ENCODE results near the gene CHIC2. TPM values are rescaled to one million over a fixed set of nuclear protein-coding genes. Genes with fewer than 3 reads are reported as not detected.
A peak's percentile ranks its signal among the peaks of the same experiment; 100 is the strongest.

The CHIC2 gene
- total RNA-seq, 4 donors from 2014 or later: 29.8 to 40.4 (median 33.6) TPM

DNA sequence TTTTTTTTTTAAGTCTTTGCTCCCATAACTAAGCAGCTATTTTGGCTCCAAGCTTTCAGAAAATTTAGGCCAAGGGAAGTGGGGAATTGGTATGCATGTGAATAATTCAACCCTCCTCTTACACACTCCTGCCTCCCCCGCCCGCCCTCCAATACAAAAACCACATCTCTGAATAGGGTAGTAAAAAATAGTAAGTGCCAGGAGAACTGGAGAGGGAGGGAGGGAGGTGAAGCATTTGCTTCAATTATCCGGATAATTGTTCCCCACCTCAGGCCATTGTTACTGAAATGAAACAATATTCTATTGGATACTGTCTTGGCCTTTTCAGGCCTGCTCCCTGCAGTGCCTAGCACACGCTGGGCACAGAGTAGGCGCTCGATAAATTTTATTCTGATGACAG, 30.0 kb upstream of the CHIC2 start:
- 60% methylated on average over 6 of the region's 6 CpGs for WGBS
- no peaks in the 10 kb centered on the region for H3K36me3 ChIP-seq
- TF ChIP-seq POLR2AphosphoS5 (IDR thresholded peaks at IDR 0.05) (no peak), POLR2A (IDR thresholded peaks at IDR 0.05; ENCODE audit: low read depth) (no peak)
- TF ChIP-seq, protein P1, sequence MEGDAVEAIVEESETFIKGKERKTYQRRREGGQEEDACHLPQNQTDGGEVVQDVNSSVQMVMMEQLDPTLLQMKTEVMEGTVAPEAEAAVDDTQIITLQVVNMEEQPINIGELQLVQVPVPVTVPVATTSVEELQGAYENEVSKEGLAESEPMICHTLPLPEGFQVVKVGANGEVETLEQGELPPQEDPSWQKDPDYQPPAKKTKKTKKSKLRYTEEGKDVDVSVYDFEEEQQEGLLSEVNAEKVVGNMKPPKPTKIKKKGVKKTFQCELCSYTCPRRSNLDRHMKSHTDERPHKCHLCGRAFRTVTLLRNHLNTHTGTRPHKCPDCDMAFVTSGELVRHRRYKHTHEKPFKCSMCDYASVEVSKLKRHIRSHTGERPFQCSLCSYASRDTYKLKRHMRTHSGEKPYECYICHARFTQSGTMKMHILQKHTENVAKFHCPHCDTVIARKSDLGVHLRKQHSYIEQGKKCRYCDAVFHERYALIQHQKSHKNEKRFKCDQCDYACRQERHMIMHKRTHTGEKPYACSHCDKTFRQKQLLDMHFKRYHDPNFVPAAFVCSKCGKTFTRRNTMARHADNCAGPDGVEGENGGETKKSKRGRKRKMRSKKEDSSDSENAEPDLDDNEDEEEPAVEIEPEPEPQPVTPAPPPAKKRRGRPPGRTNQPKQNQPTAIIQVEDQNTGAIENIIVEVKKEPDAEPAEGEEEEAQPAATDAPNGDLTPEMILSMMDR (IDR thresholded peaks at IDR 0.05): no peak
- peaks cover 0 to 95% (median 50%) of the 10 kb centered on the region in 4 donors for H3K27me3 ChIP-seq
- H3K27ac ChIP-seq (replicated peaks in 1 of 4): no peak overlapping the region
- H3K4me3 ChIP-seq: no peak overlapping the region
- H3K4me1 ChIP-seq: peaks cover 15 to 39% (median 36%) of the 10 kb centered on the region in 4 donors
- DNase-seq (ENCODE audit: extremely low spot score): no peak
- intact Hi-C loops (cut with DNase I): no loop called here
- no peaks in the 10 kb centered on the region for H3K9me3 ChIP-seq

DNA sequence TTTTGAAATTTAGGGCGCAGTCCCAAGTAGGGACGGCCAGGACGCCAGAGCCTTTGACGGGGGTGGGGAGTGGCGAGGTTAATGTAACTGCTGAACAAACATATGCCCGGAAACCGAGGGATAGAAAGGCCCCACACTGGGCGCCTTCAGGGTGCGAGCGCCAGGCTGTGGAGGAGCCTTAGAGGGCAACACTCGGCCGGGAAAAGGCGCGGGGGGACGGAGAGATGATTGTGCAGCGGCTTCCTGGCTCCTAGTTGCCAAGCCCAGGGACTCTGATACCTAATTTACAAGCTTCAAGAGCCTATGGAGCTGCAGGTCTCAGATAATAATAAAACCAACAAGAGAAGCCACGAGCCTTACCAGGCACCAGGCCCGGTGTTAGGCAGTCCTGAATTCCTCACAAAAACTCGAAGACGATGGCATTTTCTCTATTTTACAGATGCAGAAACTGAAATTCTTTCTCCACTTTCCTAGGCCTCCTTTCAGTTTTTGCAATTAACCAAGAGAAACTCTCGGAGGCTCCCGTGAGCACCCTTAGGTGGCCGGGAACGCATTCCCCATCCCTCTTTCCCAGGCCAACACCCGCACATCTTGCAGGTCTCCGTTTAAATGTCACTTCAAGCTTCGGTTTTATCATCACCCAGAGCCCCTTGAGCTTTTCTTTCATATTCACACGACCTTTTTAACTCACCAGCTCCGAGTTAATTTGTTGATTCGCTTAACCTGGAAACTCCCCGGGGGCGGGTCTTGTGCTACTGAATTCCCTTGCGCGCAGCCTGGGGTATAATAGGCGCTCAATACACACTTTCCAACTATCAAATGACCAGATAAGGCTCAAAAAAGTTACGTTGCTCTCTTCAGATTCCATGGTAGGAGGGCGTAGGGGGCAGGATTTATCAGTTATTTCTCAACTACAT, 29.2 kb upstream of the CHIC2 start:
- H3K9me3 ChIP-seq: no peaks in the 10 kb centered on the region
- H3K36me3 ChIP-seq: no peaks in the 10 kb centered on the region
- H3K4me1 ChIP-seq: peaks cover 15 to 33% (median 30%) of the 10 kb centered on the region in 4 donors
- H3K4me3 ChIP-seq: no peak overlapping the region
- peak; percentile 88 for DNase-seq (ENCODE audit: extremely low spot score)
- intact Hi-C loops (cut with DNase I): no loop called here
- TF ChIP-seq POLR2A (IDR thresholded peaks at IDR 0.05; ENCODE audit: low read depth): no peak
- no peak for TF ChIP-seq POLR2AphosphoS5 (IDR thresholded peaks at IDR 0.05)
- H3K27me3 ChIP-seq: peaks cover 0 to 86% (median 46%) of the 10 kb centered on the region in 4 donors
- no peak overlapping the region for H3K27ac ChIP-seq (replicated peaks in 1 of 4)
- 34% methylated on average over 36 of the region's 37 CpGs for WGBS

DNA sequence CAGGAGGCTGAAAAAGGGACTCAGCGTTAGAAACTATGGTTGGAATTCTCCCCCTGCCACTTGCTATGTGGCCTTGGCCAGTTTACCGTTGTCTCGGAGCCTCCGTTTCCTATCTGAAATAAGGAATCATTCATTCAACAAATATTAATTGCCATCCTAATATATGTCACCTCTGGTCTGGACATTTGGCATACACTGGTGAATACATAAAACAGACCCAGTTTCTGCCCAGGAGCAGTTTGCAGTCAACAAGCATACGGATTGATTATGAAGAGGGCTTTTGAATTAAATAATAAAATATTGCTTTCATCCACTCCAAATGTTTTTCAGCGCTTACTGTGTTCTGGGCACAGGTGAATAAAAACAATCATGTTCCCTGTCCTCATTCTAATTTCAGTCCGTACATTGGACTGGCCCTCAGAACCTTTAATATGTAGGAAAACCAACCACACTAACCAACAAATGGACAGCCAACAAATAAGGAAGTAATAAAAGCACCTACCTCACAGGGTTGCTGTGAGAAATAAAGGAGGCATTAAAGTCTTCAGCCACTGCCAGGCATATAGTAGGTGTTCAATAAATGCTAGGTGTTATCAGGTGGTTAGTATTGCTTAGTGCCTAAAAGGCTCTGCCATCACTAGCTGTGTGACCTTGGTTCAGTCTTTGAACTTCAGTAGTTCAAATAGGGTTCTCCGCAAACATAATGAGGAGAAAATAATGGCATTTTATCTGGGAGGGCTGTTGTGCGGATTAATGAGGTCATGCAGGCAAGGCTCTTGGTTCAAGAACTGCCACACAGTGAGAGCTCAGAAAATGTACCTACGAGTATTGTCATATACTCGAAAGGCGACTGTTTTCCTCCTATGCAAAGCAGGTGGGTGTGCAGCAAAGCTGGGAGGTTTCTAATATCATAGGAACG, 28.3 kb upstream of the CHIC2 start:
- Histone ChIP-seq H3K27ac (replicated peaks in 1 of 4) (no peak overlapping the region), H3K27me3 (peaks cover 0 to 77% (median 43%) of the 10 kb centered on the region in 4 donors), H3K4me1 (peaks cover 15 to 33% (median 30%) of the 10 kb centered on the region in 4 donors), H3K9me3 (no peaks in the 10 kb centered on the region), H3K36me3 (no peaks in the 10 kb centered on the region), H3K4me3 (peak overlapping the region; percentile 46 to 63 (median 50))
- 26% methylated on average over 13 of the region's 13 CpGs for WGBS
- intact Hi-C loops (cut with DNase I): no loop called here
- no peak for DNase-seq (ENCODE audit: extremely low spot score)
- TF ChIP-seq POLR2A (IDR thresholded peaks at IDR 0.05; ENCODE audit: low read depth) (no peak), POLR2AphosphoS5 (IDR thresholded peaks at IDR 0.05) (no peak), EP300 (IDR thresholded peaks at IDR 0.05) (no peak)
- TF ChIP-seq, protein P1 (IDR thresholded peaks at IDR 0.05): no peak

DNA sequence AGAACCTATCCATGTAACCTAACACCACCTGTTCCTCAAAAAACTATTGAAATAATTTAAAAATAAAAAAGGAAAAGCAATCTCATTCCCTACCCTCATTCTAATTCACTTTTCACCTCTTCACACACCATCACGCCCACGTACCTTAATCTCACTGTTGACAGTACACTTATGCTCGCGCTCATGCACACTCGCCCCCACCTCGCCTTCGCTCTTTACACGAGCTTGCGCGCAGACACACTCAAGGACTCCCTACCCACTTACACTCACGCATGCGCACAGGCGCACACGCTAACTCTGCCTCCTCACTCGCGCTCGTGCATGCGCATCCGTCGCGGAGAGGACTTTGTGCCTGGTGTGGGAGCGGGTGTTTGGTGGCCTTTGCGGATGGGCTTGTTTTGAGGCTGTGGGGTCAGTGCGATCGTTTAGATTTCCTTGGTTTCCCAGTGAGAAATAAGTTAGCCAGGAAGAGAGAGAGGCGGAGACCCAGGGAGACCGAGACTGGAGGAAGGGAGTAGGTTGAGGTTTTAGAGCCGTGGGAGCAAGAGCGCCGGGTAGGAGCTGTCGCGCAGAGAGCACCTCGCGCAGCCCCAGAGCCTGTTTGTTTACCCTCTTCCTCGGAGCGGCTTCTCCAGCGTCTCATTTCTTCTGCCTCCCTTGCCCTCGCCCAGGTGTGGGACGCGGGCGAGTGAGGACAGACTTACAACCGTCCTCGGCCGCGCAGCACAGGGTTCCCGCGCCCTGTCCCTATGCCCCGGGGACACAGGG, 27.4 kb upstream of the CHIC2 start:
- Histone ChIP-seq H3K36me3 (no peaks in the 10 kb centered on the region), H3K4me3 (peak overlapping the region; percentile 46 to 63 (median 50)), H3K27ac (replicated peaks in 1 of 4) (no peak overlapping the region), H3K9me3 (no peaks in the 10 kb centered on the region), H3K27me3 (peaks cover 0 to 69% (median 37%) of the 10 kb centered on the region in 4 donors), H3K4me1 (peaks cover 15 to 33% (median 30%) of the 10 kb centered on the region in 4 donors)
- intact Hi-C loops (cut with DNase I): no loop called here
- WGBS: 2% methylated on average over 40 of the region's 48 CpGs
- TF ChIP-seq, protein P1 (IDR thresholded peaks at IDR 0.05): no peak
- TF ChIP-seq POLR2AphosphoS5 (IDR thresholded peaks at IDR 0.05) (peak in 1 of 2 donors; percentile 77), EP300 (IDR thresholded peaks at IDR 0.05) (no peak), POLR2A (IDR thresholded peaks at IDR 0.05; ENCODE audit: low read depth) (no peak)
- DNase-seq (ENCODE audit: extremely low spot score): no peak
